ENCODE measurements around the gene TCAP. TPM values are rescaled to one million over a fixed set of nuclear protein-coding genes. Genes with fewer than 3 reads are reported as not detected.

Gene TCAP
- total RNA-seq, 6 donors from 2014 or later: 0.39 to 4.2 (median 2.5) TPM

GRCh38 chr17:39667262-39667944 is 2.3 kb downstream of the TCAP start:
- TF ChIP-seq EP300 (IDR thresholded peaks at IDR 0.05): peak in 1 of 4 donors; percentile 29
- TF ChIP-seq POLR2A (IDR thresholded peaks at IDR 0.05): no peak
- TF ChIP-seq POLR2AphosphoS5 (IDR thresholded peaks at IDR 0.05): peak in 1 of 2 donors; percentile 49
- Histone ChIP-seq H3K27ac (peak overlapping the region; percentile 67 to 91 (median 88)), H3K4me3 (peak overlapping the region in 3 of 4 donors; percentile 39 to 58 (median 55)), H3K27me3 (peaks cover 0 to 26% (median 11%) of the 10 kb centered on the region in 4 donors), H3K4me1 (peaks cover 65 to 76% (median 73%) of the 10 kb centered on the region in 4 donors), H3K9me3 (no peaks in the 10 kb centered on the region), H3K36me3 (peaks cover 0 to 7% (median 3%) of the 10 kb centered on the region in 4 donors)
- DNase-seq (peak in 1 of 2 donors; percentile 89), ATAC-seq (ENCODE audit: low FRiP score in 2 of 2) (no peak)
- WGBS, 2 donors: 3 to 38% methylated on average over 3 to 16 of the region's 49 CpGs

- Histone ChIP-seq H3K4me3 (peak within 1 kb of the TSS; percentile 2 to 58 (median 47)), H3K27ac (peak within 1 kb of the TSS; percentile 67 to 91 (median 88)), H3K4me1 (peaks cover 57 to 68% (median 64%) of the 10 kb centered on the region in 4 donors), H3K9me3 (no peaks in the 10 kb centered on the region), H3K36me3 (no peaks in the 10 kb centered on the region), H3K27me3 (peaks cover 0 to 26% (median 11%) of the 10 kb centered on the region in 4 donors)
- TF ChIP-seq POLR2A (IDR thresholded peaks at IDR 0.05) (no peak), CTCF (IDR thresholded peaks at IDR 0.05) (peak; percentile 59 to 86 (median 82))
- WGBS, 2 donors: 3% methylated on average over 42 to 50 of the region's 85 CpGs
- DNase-seq (peak; percentile 67 to 93), ATAC-seq (ENCODE audit: low FRiP score in 2 of 2) (peak in 1 of 2 donors; percentile 69)
These were observed 3.1 kb downstream of the TCAP start, which contains the start of gene PNMT for GRCh38 chr17:39667945-39668924. PNMT (plus strand) TSS chr17:39668453; CDS start chr17:39668476, 23 bp downstream.

GRCh38 chr17:39669897-39670735 is 5.0 kb downstream of the TCAP start:
- Histone ChIP-seq H3K4me1 (peaks cover 38 to 58% (median 49%) of the 10 kb centered on the region in 4 donors), H3K27me3 (peaks cover 0 to 26% (median 11%) of the 10 kb centered on the region in 4 donors), H3K36me3 (no peaks in the 10 kb centered on the region), H3K27ac (no peak overlapping the region), H3K4me3 (peak overlapping the region in 1 of 4 donors; percentile 58), H3K9me3 (no peaks in the 10 kb centered on the region)
- DNase-seq: peak in 1 of 2 donors; percentile 66
- WGBS, 2 donors: 84 to 92% methylated on average over 5 to 23 of the region's 23 CpGs
- ATAC-seq (ENCODE audit: low FRiP score in 2 of 2): no peak
- TF ChIP-seq POLR2A (IDR thresholded peaks at IDR 0.05) (no peak), POLR2AphosphoS5 (IDR thresholded peaks at IDR 0.05) (no peak), CTCF (IDR thresholded peaks at IDR 0.05) (no peak), EP300 (IDR thresholded peaks at IDR 0.05) (no peak)

GRCh38 chr17:39670746-39671145 is 5.6 kb downstream of the TCAP start:
- no peak for TF ChIP-seq POLR2AphosphoS5 (IDR thresholded peaks at IDR 0.05)
- 59 to 75% methylated on average over 4 of the region's 4 CpGs for WGBS, 2 donors
- DNase-seq: no peak
- Histone ChIP-seq H3K27ac (no peak overlapping the region), H3K9me3 (no peaks in the 10 kb centered on the region), H3K36me3 (no peaks in the 10 kb centered on the region), H3K4me3 (no peak overlapping the region), H3K27me3 (peaks cover 0 to 26% (median 11%) of the 10 kb centered on the region in 4 donors), H3K4me1 (peaks cover 35 to 58% (median 49%) of the 10 kb centered on the region in 4 donors)
- no peak for ATAC-seq (ENCODE audit: low FRiP score in 2 of 2)
